Endometrium (tissue), 2 donors: ENCODE results near the gene TDRD1.

Experiments
- FAIRE-seq: peaks from 2 replicates; lab custom pipeline; 2012; peaks lifted over from hg19 to GRCh38; lab: Jason Lieb, UNC
- donor health status: control.
- donor health status: control.

TDRD1 gene

DNA sequence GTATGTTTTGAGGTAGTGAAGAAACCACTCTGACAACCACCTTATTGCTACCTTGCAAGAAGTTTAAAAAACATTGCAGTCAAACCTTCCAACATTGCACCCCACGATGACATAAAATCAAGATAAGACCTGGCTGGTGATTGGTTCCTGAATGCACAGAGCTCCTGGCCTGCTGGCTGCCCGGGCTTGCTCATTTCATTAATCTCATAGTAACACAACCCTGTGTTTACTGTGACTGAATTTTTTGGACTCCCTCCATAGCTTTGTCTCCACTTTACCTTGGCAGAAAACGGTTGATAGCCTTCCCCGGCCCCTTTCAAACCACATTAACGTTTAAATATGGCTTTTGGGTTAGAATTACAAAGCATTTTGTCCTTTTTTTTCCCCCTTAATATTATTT, 87.4 kb downstream of the TDRD1 start:
- no peak for FAIRE-seq

GRCh38 chr10:114271075-114271778, 92.1 kb downstream of the TDRD1 start:
- FAIRE-seq: no peak

DNA sequence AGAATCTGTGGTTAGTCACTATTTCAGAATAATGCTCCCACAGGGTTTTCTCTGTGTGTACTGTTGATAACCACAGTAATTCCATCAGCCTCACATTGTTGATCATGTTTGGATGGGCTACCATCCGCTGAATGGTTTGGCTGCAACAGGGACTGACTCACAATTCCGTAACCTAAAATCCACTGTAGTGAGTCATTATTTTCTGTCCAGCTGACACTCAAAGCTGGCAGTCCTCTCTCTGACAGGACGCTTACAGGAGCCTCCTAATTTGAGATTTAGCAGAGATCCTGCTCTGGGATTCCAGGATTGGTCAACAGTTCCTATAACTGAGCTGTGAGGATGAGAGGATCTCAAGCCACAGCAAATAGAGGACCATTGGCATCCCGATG, 92.6 kb downstream of the TDRD1 start:
- no peak for FAIRE-seq

DNA sequence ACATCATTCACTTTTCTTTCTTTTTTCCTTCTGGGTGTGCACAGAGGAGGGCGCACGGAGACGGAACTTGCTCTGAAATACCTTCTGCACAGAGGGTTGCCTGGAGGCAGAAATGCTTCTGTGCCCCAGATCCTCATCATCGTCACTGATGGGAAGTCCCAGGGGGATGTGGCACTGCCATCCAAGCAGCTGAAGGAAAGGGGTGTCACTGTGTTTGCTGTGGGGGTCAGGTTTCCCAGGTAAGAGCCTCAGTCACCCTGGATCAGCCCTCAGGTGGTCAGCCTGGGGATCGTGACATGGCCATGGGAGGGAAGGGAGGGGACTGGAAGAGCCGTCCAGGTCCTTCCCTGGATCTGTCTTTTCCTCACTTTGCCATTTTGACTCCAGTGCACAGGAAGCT, 93.5 kb downstream of the TDRD1 start:
- FAIRE-seq: no peak

- FAIRE-seq: no peak
Observed at GRCh38 chr10:114273910-114274309, 94.8 kb downstream of the TDRD1 start.

DNA sequence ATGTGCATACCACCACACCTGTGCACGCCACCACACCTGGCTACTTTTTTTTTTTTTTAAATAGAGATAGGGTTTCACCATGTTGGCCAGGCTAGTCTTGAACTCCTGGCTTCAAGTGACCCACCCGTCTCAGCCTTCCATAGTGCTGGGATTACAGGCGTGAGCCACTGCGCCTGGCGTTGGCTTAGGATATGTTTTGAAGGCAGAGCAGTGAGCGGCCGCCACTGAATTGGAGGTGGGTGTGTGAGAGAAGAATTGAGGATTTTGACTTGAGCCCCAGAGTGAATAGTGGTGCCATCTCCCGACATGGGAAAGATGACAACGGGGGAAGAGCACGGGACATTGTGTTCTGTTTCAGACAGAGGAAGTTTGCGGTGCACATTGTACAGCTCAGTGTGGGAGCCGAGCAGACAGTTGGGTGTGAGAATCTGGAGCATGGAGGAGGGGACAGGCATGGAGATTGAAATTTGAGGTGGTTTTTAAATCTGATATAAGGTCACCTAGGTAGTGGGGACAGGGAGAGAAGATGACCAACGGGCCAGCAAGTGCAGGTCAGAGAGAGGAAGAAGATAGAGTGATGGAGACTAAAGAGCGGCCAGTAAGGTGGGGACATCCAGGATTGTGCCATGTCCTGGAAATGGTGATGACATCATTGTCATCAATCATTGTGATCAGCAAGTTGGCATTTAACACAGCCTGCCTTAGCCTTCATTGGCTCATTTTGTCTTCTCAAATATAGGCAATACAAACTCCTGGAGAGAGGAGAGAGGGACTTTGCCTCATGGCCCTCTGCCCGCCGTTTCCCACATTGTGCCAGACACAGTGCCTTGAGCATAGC, 95.7 kb downstream of the TDRD1 start:
- no peak for FAIRE-seq

- no peak for FAIRE-seq
Observed at GRCh38 chr10:114276066-114276465, 96.9 kb downstream of the TDRD1 start.

- no peak for FAIRE-seq
Observed at GRCh38 chr10:114276671-114277070, 97.5 kb downstream of the TDRD1 start.

- no peak for FAIRE-seq
Observed at GRCh38 chr10:114278140-114278883, 99.2 kb downstream of the TDRD1 start.

- FAIRE-seq: no peak
Observed at GRCh38 chr10:114278884-114279191, 99.7 kb downstream of the TDRD1 start.

GRCh38 chr10:114279289-114279688, 100.1 kb downstream of the TDRD1 start:
- FAIRE-seq: no peak

- FAIRE-seq: no peak
Observed at GRCh38 chr10:114279901-114280644, 100.9 kb downstream of the TDRD1 start.

- FAIRE-seq: no peak
Observed at GRCh38 chr10:114281006-114281405, 101.9 kb downstream of the TDRD1 start.

- FAIRE-seq: no peak
Observed at GRCh38 chr10:114281461-114281860, 102.3 kb downstream of the TDRD1 start.
